Thyroid gland (tissue), 4 donors: ENCODE results near the gene TCF7L2.

Experiments used
- POLR2A ChIP-seq, 2 donors: fragments of 450-650 bp; IDR thresholded peaks; one replicate each; pipeline ENCODE4 v1.6.1; 2017; ENCODE audit warnings: antibody characterized with exemption in 2 of 2, mild to moderate bottlenecking in 2 of 2, moderate library complexity in 1 of 2
- TF ChIP-seq, protein P1 (sequence below), 6 experiments: fragments of 200-600 bp in 3 of 6; fragments of 450-650 bp in 3 of 6; sonication (generic) in 3 of 6; IDR thresholded peaks; one replicate each; pipeline ENCODE4 v1.5.1; 2016 to 2019; ENCODE audit warnings: antibody characterized with exemption in 6 of 6, mild to moderate bottlenecking in 2 of 6, inconsistent platforms in 1 of 6, moderate library complexity in 1 of 6

- TF ChIP-seq, protein P1, sequence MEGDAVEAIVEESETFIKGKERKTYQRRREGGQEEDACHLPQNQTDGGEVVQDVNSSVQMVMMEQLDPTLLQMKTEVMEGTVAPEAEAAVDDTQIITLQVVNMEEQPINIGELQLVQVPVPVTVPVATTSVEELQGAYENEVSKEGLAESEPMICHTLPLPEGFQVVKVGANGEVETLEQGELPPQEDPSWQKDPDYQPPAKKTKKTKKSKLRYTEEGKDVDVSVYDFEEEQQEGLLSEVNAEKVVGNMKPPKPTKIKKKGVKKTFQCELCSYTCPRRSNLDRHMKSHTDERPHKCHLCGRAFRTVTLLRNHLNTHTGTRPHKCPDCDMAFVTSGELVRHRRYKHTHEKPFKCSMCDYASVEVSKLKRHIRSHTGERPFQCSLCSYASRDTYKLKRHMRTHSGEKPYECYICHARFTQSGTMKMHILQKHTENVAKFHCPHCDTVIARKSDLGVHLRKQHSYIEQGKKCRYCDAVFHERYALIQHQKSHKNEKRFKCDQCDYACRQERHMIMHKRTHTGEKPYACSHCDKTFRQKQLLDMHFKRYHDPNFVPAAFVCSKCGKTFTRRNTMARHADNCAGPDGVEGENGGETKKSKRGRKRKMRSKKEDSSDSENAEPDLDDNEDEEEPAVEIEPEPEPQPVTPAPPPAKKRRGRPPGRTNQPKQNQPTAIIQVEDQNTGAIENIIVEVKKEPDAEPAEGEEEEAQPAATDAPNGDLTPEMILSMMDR (IDR thresholded peaks at IDR 0.05): no peak
- TF ChIP-seq POLR2A (IDR thresholded peaks at IDR 0.05): no peak
Measured at GRCh38 chr10:113007343-113007771, 57.3 kb downstream of the TCF7L2 start.
